HEK293T (cell line): ENCODE results near the gene DROSHA.

ENCODE experiments used
- CTCF ChIA-PET: fragments of 350-600 bp; formaldehyde crosslinking; extraction: SDS; loops from one replicate; lab custom pipeline; 2021; ENCODE audit warnings: antibody characterized with exemption, inconsistent platforms; lab: Yijun Ruan, JAX
- POLR2A ChIA-PET: fragments of 350-600 bp; formaldehyde crosslinking; extraction: SDS; loops from one replicate; lab custom pipeline; 2020; ENCODE audit warnings: antibody characterized with exemption, inconsistent platforms; lab: Yijun Ruan, JAX
- DNase-seq: peaks from one replicate; pipeline ENCODE4 v3.0.0; 2012; ENCODE audit warnings: mixed read lengths; ENCODE audit errors: extremely low spot score
- ARNT ChIP-seq: fragments of 450-650 bp; IDR thresholded peaks from 2 replicates; pipeline ENCODE4 v1.6.1; 2017; ENCODE audit warnings: mild to moderate bottlenecking
- BHLHE40 ChIP-seq: fragments of 450-650 bp; IDR thresholded peaks from 2 replicates; pipeline ENCODE4 v1.6.1; 2016; ENCODE audit warnings: mild to moderate bottlenecking, moderate library complexity, borderline replicate concordance
- CTBP1 ChIP-seq: fragments of 450-650 bp; IDR thresholded peaks from 2 replicates; pipeline ENCODE4 v1.6.1; 2016; ENCODE audit warnings: borderline replicate concordance
- ELF4 ChIP-seq: fragments of 450-650 bp; IDR thresholded peaks from 2 replicates; pipeline ENCODE4 v1.6.1; 2017; ENCODE audit warnings: antibody characterized with exemption
- FOXA1 ChIP-seq: fragments of 450-650 bp; IDR thresholded peaks from 2 replicates; pipeline ENCODE4 v1.6.1; 2016; ENCODE audit warnings: mild to moderate bottlenecking
- FOXK2 ChIP-seq: fragments of 450-650 bp; IDR thresholded peaks from 2 replicates; pipeline ENCODE4 v1.6.1; 2016; ENCODE audit warnings: mild to moderate bottlenecking
- FOXM1 ChIP-seq: fragments of 450-650 bp; IDR thresholded peaks from 2 replicates; pipeline ENCODE4 v1.6.1; 2017; ENCODE audit warnings: mild to moderate bottlenecking, borderline replicate concordance
- HDGF ChIP-seq: fragments of 450-650 bp; IDR thresholded peaks from 2 replicates; pipeline ENCODE4 v1.6.1; 2017; ENCODE audit warnings: antibody characterized with exemption, borderline replicate concordance
- L3MBTL2 ChIP-seq: fragments of 450-650 bp; conservative IDR thresholded peaks from 2 replicates; pipeline ENCODE4 v1.6.1; 2016; ENCODE audit warnings: mild to moderate bottlenecking
- LEF1 ChIP-seq: fragments of 450-650 bp; IDR thresholded peaks from 2 replicates; pipeline ENCODE4 v1.6.1; 2017; ENCODE audit warnings: mild to moderate bottlenecking, borderline replicate concordance
- NFRKB ChIP-seq: fragments of 450-650 bp; IDR thresholded peaks from 2 replicates; pipeline ENCODE4 v1.6.1; 2016; ENCODE audit warnings: mild to moderate bottlenecking, moderate library complexity
- PKNOX1 ChIP-seq: fragments of 450-650 bp; IDR thresholded peaks from 2 replicates; pipeline ENCODE4 v1.6.1; 2016
- SP1 ChIP-seq: fragments of 450-650 bp; IDR thresholded peaks from 2 replicates; pipeline ENCODE4 v1.6.1; 2017
- SUZ12 ChIP-seq: fragments of 450-650 bp; IDR thresholded peaks from 2 replicates; pipeline ENCODE4 v1.6.1; 2016; ENCODE audit warnings: mild to moderate bottlenecking
- TARDBP ChIP-seq: fragments of 450-650 bp; IDR thresholded peaks from 2 replicates; pipeline ENCODE4 v1.6.1; 2016
- ZNF384 ChIP-seq: fragments of 450-650 bp; IDR thresholded peaks from 2 replicates; pipeline ENCODE4 v1.6.1; 2016

The DROSHA gene

GRCh38 chr5:31481531-31482165 lies 50.2 kb downstream of the DROSHA start:
- no peak for DNase-seq
- CTCF ChIA-PET, result no interaction called here
- TF ChIP-seq LEF1, result no peak
- TF ChIP-seq BHLHE40, result no peak
- TF ChIP-seq ELF4, result no peak
- no peak for TF ChIP-seq NFRKB
- no peak for TF ChIP-seq TARDBP
- no peak for TF ChIP-seq ZNF384
- TF ChIP-seq SUZ12, result no peak
- TF ChIP-seq PKNOX1, result no peak
- TF ChIP-seq FOXM1, result no peak
- TF ChIP-seq L3MBTL2, result no peak
- no peak for TF ChIP-seq HDGF
- POLR2A ChIA-PET, result no interaction called here

GRCh38 chr5:31479706-31480105 lies 52.2 kb downstream of the DROSHA start:
- DNase-seq, result no peak
- TF ChIP-seq BHLHE40 (no peak), FOXM1 (no peak), SP1 (no peak), TARDBP (no peak), SUZ12 (no peak), ARNT (no peak), FOXK2 (no peak), HDGF (no peak), PKNOX1 (no peak), FOXA1 (no peak), CTBP1 (no peak), LEF1 (no peak), L3MBTL2 (no peak), ZNF384 (no peak), NFRKB (no peak), ELF4 (no peak)
- CTCF ChIA-PET, result no interaction called here
- POLR2A ChIA-PET, result no interaction called here

- no peak for DNase-seq
- ChIA-PET POLR2A (no interaction called here), CTCF (no interaction called here)
- no peak for TF ChIP-seq FOXA1
- no peak for TF ChIP-seq HDGF
- no peak for TF ChIP-seq BHLHE40
- TF ChIP-seq SP1, result no peak
- TF ChIP-seq ZNF384, result no peak
- no peak for TF ChIP-seq FOXM1
- no peak for TF ChIP-seq CTBP1
- no peak for TF ChIP-seq L3MBTL2
Observed at GRCh38 chr5:31478901-31479300, 53.0 kb downstream of the DROSHA start.

GRCh38 chr5:31477971-31478370 lies 53.9 kb downstream of the DROSHA start:
- CTCF ChIA-PET, result no interaction called here
- DNase-seq, result no peak
- POLR2A ChIA-PET, result no interaction called here
- no peak for TF ChIP-seq ZNF384
- TF ChIP-seq ARNT, result no peak
- no peak for TF ChIP-seq SUZ12
- no peak for TF ChIP-seq BHLHE40
- no peak for TF ChIP-seq TARDBP
- TF ChIP-seq SP1, result no peak
- TF ChIP-seq FOXA1, result no peak
- TF ChIP-seq HDGF, result no peak
- no peak for TF ChIP-seq LEF1

GRCh38 chr5:31477516-31477915 lies 54.4 kb downstream of the DROSHA start:
- no peak for DNase-seq
- ChIA-PET POLR2A (no interaction called here), CTCF (no interaction called here)
- TF ChIP-seq ELF4 (no peak), L3MBTL2 (no peak), CTBP1 (no peak), SP1 (no peak)

GRCh38 chr5:31476738-31477141 lies 55.2 kb downstream of the DROSHA start:
- DNase-seq, result no peak
- no peak for TF ChIP-seq ARNT
- CTCF ChIA-PET, result no interaction called here
- POLR2A ChIA-PET, result no interaction called here

- no peak for DNase-seq
- CTCF ChIA-PET, result no interaction called here
- POLR2A ChIA-PET, result no interaction called here
- no peak for TF ChIP-seq NFRKB
- TF ChIP-seq LEF1, result no peak
- no peak for TF ChIP-seq SUZ12
- no peak for TF ChIP-seq FOXK2
- no peak for TF ChIP-seq ARNT
Observed at GRCh38 chr5:31471916-31472315, 60.0 kb downstream of the DROSHA start.
